HL-60 (cell line): ENCODE measurements around the gene EIF2B5.

Experiments used
- GABPA ChIP-seq: IDR thresholded peaks from 2 replicates; pipeline ENCODE4 v1.6.1; 2012; ENCODE audit warnings: low read depth
- POLR2AphosphoS5 ChIP-seq: IDR thresholded peaks from 2 replicates; pipeline ENCODE4 v1.6.1; 2012; ENCODE audit warnings: low read depth
- TF ChIP-seq, protein P1 (sequence below): IDR thresholded peaks from 2 replicates; pipeline ENCODE4 v1.6.1; 2012; ENCODE audit warnings: low read depth; ENCODE audit not compliant: insufficient replicate concordance
- TF ChIP-seq, protein P2 (sequence below): IDR thresholded peaks from one replicate; pipeline ENCODE4 v1.5.1; 2011; ENCODE audit warnings: low read length, control low read depth, inconsistent platforms; ENCODE audit not compliant: insufficient read depth

GRCh38 chr3:184180165-184180564, 45.0 kb downstream of the EIF2B5 start:
- TF ChIP-seq, protein P1, sequence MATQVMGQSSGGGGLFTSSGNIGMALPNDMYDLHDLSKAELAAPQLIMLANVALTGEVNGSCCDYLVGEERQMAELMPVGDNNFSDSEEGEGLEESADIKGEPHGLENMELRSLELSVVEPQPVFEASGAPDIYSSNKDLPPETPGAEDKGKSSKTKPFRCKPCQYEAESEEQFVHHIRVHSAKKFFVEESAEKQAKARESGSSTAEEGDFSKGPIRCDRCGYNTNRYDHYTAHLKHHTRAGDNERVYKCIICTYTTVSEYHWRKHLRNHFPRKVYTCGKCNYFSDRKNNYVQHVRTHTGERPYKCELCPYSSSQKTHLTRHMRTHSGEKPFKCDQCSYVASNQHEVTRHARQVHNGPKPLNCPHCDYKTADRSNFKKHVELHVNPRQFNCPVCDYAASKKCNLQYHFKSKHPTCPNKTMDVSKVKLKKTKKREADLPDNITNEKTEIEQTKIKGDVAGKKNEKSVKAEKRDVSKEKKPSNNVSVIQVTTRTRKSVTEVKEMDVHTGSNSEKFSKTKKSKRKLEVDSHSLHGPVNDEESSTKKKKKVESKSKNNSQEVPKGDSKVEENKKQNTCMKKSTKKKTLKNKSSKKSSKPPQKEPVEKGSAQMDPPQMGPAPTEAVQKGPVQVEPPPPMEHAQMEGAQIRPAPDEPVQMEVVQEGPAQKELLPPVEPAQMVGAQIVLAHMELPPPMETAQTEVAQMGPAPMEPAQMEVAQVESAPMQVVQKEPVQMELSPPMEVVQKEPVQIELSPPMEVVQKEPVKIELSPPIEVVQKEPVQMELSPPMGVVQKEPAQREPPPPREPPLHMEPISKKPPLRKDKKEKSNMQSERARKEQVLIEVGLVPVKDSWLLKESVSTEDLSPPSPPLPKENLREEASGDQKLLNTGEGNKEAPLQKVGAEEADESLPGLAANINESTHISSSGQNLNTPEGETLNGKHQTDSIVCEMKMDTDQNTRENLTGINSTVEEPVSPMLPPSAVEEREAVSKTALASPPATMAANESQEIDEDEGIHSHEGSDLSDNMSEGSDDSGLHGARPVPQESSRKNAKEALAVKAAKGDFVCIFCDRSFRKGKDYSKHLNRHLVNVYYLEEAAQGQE, result no peak
- TF ChIP-seq, protein P2, sequence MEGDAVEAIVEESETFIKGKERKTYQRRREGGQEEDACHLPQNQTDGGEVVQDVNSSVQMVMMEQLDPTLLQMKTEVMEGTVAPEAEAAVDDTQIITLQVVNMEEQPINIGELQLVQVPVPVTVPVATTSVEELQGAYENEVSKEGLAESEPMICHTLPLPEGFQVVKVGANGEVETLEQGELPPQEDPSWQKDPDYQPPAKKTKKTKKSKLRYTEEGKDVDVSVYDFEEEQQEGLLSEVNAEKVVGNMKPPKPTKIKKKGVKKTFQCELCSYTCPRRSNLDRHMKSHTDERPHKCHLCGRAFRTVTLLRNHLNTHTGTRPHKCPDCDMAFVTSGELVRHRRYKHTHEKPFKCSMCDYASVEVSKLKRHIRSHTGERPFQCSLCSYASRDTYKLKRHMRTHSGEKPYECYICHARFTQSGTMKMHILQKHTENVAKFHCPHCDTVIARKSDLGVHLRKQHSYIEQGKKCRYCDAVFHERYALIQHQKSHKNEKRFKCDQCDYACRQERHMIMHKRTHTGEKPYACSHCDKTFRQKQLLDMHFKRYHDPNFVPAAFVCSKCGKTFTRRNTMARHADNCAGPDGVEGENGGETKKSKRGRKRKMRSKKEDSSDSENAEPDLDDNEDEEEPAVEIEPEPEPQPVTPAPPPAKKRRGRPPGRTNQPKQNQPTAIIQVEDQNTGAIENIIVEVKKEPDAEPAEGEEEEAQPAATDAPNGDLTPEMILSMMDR, result no peak
- TF ChIP-seq POLR2AphosphoS5 (no peak), GABPA (no peak)
